ENCODE results near the gene TEPSIN.
"Not testable (repeated sequence)": the region's sequence is repeated elsewhere in the genome, so short reads cannot be mapped to it uniquely, and the experiment has no call there.

The TEPSIN gene

DNA sequence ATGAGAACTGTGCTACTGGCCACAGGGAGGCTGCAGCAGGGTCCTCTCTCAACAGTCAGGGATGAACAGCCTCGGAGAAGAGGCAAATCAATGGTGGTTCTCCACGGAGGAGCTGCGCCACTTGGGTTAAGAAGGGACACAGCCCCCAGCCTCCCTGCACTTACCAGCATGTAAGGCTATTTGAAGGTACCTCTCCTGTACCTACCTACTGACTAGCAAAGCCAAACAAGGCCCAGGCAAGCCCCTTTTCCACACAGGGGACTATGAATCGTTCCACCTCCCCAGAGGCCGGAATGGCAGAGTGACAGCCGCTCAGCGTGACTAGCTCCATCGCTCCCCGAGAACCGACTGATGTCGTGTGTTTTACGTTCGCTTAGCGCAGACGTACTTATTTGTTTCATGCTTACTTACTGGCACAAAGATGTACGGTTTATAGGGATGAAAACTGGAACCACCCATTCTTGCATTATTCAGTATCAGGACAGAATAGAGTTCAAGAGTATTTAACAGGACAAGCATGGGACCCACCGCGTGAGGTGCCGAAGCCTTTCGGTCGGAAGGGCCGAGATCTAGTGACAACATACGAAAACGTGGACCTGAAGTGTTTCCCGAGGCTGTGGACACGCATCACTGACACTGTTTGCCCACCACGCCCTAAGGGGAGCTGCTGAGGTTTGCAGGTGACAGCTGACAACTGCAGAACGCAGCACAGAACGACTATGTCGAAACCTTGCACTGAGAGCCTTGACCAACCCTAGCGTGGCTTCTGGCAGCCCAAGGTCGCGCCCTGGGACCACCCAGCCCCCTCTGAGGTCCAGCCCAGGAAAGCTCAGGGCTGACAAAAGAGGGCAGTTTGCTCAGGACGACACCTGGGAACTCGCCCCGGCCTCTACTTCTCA is 1.0 kb downstream of the TEPSIN start:
- FAIRE-seq = no peak

DNA sequence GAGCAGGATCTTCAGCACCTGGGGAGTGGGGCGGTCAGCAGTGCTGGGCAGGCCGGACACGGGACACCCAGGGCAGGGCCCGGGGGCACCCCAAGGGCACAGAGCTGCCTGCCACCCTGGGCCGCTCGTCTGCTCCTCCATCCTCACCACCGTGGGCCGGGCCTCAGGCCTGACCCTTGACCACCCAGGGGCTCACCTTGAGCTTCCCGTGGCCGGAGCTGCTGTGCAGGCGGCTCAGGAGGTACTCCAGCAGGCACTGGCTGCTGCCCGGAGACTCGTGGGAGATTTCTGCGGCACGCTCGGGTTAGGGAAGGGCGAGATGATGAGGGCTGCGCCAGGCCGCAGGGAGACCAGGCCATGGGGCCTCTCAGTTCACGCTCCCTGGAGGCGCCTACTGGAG is 2.1 kb downstream of the TEPSIN start:
- no peak for FAIRE-seq
- DNase-seq (ENCODE audit: low spot score) = no peak

More for the DNA sequence above, 1.0 kb downstream of the TEPSIN start:
- no peak for DNase-seq (ENCODE audit: low spot score)

DNA sequence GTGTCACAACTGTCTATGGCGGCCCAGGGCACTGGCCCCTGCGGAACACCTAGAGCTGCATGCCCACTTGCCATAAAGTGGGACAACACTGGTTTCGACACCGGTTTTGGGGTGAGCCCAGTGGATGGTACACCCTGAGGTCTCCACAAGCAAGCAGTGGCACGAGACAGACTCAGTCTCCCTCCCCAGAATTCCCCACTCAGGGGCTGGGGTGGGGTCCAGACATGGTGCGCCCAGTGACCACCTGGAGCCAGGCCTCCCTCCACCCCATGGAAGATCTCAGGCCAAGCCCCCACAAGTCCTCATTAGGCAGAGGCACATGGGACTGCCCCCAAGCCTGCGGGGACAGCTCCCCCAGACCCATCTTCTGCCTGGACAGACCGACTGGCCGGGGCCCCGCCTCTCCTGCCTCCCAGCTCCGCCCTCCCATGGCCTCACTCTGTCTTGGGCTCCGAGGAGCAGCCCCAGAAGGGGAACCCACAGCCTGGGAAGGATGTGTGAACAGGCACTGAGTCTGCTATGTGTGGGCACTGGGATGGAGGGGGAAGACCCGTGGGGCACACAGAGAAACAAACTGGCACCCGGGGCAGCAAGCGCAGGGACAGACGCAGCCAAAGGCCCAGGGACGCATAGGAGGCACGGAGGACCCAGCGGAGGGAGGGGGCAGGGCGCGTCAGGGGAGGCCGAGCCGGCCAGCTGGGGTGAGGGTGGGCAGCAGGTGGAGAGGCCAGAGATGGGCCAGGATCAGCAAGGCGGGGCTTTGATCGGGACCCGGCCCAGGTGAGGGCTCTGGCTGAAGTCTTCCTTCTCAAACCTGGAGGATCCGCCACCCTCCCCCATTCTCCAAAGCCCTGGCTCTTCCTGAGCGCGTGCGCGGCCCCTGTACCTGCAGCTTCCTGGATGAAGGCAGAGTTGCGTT is 2.8 kb downstream of the TEPSIN start:
- DNase-seq (ENCODE audit: low spot score) = no peak
- FAIRE-seq = no peak

DNA sequence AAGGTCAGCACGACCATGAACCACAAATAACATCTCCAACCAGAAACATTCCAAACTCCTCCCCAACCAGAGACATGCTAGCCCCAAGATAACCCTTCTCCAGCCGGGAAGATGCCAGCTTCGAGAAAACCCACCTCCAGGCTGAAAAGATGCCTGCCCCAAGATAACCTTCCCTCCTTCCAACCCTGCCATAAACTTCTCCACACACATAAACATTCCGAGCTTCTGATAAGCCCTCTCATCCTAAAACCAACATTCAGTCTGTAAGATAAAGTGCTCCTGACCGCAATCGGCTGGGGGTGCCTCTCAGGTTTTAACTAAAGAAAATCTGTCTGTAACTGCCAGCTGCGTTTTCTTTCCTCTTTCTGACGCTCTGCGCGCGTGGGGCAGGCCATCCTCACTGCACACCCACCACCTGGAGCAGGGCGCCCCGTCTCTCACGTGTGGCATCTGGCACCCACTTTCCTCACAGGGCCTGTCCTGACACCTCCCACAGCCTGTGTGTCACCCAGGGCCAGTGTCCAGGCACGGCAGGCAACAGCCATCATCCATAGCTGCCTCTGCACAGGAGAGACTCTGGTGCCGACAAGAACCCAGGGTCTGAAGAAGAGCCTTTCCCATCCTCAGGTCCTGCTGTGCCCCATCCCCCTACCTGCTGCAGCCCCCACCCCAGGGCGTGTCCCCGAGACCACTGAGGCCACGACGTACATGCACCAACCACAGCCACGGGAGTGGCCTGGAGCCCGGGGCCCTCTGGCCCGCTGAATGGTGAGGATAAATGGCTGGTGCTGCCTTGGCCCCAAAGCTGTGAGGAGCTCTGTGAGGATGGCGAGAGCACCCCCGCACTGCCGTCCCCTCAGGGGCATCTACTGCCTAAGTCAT is 3.7 kb downstream of the TEPSIN start:
- DNase-seq (ENCODE audit: low spot score) (no peak), FAIRE-seq (no peak)

DNA sequence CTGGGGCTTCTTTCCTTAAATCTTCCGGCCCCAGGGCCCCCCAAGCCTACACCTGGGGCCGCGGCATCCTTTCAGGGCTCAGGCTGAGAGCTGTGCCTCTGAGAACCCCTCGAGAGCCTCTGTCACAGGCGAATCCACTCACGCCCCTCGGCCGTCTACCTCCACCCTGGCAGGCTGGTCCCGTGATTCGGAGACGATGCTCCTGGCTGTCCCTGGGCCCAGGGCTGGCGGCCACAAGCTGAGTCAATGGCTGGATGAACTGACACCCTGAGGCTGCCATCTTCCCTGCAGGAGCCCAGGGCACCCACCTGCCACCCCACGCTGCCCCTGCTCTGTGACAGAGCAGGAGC is 4.4 kb downstream of the TEPSIN start:
- FAIRE-seq (no peak), DNase-seq (ENCODE audit: low spot score) (no peak)

DNA sequence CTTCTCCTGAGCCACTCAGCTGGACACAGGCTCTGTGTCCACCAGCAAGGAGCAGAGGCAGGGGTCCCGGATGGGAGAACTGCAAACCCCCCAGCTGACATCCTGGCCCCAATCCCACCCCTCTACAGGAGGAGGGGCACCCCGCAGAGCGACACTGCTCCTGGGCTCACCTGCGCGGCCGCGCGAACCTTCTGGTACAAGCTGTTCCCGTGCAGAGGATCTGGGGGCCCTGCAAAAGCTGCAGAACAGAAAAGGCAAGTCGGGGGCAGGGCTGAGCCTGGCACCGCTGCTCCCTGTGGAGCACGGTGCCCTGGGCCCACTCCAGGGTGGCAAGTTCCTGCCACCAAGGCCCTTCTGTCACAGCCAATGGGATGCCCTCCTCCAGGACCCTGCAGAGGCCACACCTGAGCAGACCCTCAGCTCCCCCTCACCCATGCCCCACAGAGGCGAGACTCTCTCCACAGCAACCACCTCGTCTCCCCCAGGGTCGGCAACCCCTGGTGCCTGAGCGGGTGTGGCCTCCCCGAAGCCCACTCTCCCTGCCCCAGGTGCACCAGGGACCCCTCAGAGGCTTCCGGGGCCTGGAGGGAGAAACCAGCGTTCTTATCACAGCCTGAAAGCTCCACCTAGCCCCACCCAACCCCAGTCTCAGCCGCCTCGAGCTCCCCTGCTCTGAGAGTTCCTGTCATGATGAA is 4.9 kb downstream of the TEPSIN start:
- no peak for FAIRE-seq
- no peak for DNase-seq (ENCODE audit: low spot score)

DNA sequence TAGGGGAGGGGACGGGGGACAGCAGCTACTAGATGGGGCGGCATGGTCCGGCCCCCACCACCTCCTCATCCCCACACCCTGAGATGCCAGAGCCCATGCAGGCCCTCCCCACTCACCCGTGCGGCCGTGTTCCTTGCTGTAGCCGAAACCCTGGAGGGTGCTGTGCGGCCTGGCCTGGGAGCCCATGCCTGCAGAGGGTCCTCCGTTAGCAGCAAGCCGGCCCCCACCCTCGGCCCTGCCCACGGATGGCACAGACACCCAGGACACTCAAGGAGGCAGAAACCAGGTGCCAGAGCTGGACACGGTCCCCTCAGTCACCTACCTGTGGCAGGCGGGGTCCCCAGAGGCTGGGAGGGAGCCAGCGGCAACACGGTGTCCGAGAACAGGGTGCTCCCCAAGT is 5.5 kb downstream of the TEPSIN start:
- DNase-seq (ENCODE audit: low spot score) = no peak
- FAIRE-seq = no peak

DNA sequence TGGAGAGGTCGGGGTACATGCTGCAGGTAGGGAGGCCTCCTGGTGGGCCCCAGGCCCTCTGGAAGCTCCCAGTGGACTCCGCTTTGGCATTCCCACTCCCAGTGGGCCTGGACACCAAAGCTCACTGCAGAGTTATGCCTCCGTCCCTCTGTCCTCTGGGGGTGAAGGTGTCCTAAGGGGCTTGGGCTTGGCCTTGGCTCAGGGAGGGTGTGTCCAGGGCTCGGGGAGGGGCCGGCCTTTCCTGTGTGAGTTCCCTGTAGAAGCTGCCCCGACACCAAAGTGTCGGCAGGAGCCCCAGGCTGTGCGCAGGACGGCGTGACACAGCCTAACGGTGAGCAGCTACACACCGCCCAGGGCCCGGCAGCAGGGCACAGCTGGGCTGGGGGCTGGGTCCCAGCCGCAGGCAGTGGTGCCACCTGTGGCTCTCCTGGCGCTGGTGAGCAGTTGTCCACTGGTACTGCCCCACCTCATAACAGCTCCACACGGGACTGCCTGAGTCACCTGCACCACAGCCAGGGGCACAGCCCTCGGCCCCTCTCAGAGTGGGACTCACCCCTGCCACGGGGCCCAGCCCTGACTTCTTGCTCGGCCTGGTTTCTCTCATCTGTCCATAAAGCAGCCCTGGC is 6.1 kb downstream of the TEPSIN start:
- FAIRE-seq = no peak
- no peak for DNase-seq (ENCODE audit: low spot score)

DNA sequence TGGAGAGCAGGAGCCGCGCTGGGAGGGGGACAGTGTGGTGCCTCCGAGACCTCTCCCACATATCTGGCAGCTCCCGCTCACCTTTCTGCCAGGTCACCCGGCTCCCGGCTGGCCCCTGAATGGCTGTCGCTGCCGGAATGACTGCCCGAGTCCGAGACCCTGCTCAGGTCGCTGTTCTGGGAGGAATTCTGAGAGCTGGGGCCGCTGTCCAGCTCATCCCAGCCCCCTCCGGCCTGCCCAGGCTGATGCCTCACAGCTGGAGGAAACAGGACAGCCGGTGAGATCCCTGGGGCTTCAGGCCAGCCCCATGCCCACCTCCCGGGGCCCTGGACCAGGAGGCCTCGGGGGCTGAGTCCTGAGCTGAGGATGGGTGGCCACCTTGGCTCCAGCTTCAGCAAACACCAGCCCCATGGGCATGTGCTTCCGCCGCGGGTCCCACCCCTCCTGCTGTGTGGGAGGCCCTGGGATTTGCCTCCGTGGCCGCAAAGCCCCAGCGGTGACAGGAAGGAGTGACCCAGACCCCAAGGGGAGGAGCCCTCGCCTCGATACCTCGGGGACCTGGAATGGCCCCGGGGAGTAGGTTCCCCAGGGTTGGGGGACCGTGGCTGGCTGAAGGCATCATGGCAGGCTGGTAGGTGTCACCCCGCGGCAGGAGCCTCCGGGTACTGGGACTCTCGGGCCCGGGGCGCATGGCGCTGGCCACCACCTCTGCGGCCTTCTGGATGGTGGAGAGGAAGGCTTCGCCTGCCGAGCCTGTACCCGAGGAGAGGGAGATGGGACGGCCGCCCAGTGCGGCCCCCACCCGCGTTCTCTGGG is 6.9 kb downstream of the TEPSIN start:
- DNase-seq (ENCODE audit: low spot score) (no peak), FAIRE-seq (no peak)

DNA sequence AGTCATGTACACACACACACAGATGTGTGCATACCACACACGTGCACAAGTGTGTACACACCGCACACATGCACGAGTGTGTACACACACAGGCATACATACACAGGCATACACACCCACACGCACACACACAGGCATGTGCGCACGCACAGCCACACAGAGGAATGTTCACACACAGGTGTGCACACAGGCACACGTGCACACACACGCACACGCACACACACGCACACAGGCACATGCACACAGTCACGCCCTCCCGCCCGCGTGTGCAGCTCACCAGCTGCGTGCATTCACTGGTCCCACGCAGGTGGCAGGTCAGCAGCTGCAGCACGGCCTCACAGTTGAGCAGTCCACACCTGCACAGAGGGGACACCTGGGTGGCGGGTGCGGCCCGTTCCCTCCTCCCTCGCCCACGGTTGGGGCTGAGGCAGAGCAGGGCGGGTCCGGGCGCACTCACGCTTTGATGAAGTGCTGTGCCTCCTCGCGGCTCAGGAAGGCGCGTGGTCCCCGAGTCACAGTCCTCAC is 7.7 kb downstream of the TEPSIN start:
- FAIRE-seq = no peak
- DNase-seq (ENCODE audit: low spot score) = no peak

DNA sequence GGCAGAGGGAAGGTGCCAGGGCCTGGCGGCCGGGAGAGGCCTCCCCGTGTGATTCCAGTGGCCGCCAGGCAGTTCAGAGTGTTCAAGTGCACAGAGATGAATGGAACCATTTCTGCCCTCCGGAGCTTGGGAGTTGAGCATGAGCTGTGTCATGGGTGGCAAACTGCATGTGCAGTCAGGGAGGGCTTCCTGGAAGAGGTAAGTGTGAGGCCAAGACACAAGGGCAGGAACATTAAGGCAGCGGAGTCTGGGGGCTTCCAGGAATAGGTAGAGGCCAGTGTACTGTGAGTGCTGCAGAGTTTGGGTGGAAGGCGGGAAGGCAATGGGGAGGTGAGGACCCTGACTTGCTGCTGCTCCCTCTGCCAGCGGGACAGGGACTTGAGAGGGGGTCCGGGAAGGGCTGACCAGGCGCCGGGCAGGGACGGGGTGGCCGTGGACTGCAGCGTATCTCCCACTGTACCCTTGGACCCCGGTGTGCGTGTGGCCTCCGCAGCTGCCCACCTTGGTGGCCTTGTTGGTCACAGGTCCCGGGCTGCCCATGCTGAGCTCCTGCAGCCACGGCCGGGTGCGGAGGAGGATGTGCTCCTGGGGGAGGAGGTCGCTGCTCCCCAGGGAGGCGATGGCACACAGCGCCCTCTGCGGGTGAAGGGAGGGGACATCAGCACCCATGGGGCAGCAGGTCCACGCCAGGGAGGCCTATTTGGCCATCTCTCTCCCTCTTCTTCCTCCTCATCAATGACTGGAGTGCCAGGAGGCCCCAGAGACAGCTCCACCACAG is 8.6 kb downstream of the TEPSIN start:
- no peak for FAIRE-seq
- no peak for DNase-seq (ENCODE audit: low spot score)

DNA sequence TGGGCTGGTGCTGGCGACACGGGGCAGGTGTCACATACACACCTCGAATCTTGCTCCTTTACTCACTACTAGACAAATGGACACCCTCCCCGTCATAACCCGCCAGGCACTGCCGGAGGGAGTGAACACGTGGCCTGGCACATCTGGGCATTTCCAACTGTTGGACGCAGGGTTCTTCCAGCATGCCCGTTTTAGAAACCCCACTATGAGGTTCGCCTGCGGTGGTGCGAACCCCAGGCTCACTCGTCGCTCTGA is 9.3 kb downstream of the TEPSIN start:
- no peak for FAIRE-seq

DNA sequence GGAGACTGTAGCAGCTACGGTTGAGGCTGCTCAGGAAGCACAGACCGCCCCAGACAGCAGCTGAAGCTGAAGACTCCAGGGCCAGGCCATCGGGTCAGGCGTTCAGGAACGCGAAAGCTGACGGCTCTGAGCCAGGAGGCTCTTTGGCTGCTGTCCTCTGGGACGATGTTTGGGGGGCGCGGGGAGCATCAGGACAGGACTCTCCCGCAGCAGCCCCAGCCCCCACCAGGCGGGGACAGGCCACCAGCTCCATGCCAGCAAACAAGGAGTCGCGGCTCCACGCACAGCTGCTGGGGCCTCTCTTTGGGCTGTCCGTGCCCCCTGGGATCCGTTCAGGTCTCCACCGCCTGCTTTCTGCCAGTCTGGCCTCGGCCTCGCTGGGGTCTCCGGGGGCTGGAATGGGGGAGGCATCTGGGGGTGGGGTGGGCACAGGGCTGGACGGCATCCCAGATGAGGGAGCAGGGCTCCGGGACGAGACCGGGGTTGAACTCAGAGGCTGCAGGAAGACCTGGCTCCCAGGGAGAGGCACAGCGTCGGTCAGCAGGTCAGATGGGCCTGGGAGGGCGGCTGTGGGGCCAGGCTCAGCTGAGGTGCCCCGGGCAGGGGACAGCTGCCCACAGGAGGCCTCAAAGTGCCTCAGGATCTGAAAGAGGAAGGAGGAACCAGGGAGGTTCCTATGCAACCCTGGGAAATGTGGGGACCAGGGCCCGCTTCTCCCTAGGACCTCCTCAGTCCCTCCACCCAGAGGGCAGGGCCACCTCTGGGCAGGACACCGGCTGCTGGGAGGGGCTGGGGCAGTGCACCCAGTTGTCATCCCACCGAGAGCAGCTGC is 9.8 kb downstream of the TEPSIN start:
- FAIRE-seq = no peak
- DNase-seq (ENCODE audit: low spot score) = no peak

More for the DNA sequence above, 9.3 kb downstream of the TEPSIN start:
- DNase-seq (ENCODE audit: low spot score) = no peak

DNA sequence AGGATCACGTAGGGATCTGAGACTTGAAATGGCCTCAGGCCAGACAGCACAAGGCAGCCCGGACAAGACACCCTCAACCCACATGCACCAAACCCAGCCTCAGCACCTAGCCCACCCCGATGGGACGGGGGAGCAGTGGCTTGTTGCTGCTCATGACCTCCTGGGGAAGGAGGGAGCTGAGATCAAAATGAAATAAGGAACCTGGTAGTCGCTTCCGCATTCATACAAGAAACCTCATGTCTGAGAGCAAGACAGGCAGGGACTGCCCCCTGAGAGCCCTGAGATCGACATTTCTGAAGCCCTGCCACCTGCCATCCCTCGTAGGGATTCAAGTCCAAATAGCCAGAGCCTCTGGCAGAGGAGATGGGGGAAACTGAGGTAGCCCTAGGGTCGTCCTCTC is 10.4 kb downstream of the TEPSIN start:
- FAIRE-seq (no peak), DNase-seq (ENCODE audit: low spot score) (no peak)

DNA sequence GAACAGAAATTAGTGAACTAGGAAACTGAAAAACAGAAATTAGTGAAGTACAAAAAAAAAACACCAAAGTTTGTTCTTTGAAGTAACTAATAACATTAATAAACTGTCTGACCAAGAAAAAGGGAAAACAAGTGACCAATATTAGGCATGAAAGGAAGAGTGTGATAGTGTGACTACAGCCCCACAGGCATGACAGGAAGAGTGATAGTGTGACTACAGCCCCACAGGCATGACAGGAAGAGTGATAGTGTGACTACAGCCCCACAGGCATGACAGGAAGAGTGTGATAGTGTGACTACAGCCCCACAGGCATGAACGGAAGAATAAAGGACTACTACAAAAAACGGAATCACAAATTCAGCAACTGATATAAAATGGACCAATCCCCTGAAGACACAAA is 11.2 kb downstream of the TEPSIN start:
- DNase-seq (ENCODE audit: low spot score); FAIRE-seq: not testable (repeated sequence)

DNA sequence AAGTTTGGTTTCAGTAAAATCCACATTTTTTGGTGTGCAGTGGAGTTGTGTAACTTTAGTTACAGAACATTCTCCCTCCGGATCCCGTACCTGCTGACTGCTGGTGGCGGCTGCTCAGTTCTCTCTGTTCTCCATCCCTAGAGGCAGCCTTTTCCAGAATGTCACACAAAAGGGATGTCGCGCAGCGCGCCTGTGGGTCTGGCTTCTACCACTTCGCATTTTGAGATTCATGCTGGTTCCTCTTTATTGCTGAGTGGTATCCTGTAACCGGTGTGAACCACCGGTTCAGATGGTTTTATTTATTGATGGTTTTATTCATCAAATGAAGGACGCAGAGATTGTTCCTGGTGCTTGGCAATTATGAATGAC is 15.1 kb downstream of the TEPSIN start:
- DNase-seq (ENCODE audit: low spot score) = no peak
- FAIRE-seq = no peak

DNA sequence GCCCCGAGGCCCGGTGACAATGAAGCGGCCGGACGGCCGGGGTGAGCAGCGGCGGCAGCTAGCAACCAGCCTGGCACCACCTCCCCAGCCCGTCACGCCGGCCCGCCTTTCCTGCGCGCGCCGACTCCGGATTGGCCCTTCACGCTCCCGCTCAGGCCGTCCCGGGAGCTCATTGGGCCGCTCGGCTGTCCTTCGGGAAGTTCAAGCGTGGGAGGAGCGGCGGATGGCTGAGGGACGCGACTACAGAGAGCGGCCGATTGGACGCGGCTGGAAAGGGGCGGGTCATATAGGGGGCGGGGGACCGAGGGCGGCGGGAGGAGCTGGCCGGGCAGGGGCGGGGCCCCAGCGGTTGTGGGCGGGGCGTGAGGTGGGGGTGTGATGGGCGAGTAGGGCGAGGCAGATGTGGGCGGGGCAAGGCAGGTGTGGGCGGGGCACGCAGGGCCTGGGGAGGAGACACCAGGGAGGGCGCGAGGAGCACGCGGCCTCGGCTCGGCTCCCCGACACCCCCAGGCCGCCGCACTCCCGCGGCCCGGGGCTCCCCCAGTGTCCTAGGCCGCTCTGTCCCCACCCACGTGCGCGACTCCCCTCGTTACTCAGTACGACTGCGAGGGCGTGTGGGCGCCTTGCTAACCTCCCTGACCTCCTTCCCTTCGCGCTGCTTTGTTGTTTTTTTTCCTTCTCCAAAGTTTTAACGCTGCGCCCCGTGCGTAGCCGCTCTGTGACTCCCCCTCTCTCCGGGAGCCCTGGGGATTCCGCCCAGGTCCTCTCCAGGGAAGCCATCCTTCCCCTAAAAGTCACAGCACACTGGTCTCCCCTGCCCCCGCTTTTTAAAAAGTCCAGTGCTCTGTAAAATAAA is 15.7 kb downstream of the TEPSIN start, which contains the start of gene CEP131:
CEP131 (minus strand) TSS at position 60 of the 856 bp plus-strand sequence. CDS start 2,909 bp downstream, outside the sequence.
- peak; percentile 42 for FAIRE-seq
- peak; percentile 94 for DNase-seq (ENCODE audit: low spot score)

Measured in RCC 7860 (cell line).